KMS-11 (cell line): ENCODE results near the gene RNASEH1.

Source experiments
- H2AFZ ChIP-seq: fragments of 200-600 bp; sonication (generic); 2 replicates; pipeline ENCODE4 v1.6.1; 2016; ENCODE audit warnings: antibody characterized with exemption, mixed run types, low read depth
- H3K27ac ChIP-seq: fragments of 200-600 bp; sonication (generic); 2 replicates; pipeline ENCODE4 v1.6.1; 2016; ENCODE audit warnings: mild to moderate bottlenecking, mixed run types
- H3K27me3 ChIP-seq: fragments of 200-600 bp; sonication (generic); 2 replicates; pipeline ENCODE4 v1.6.1; 2017; ENCODE audit warnings: mild to moderate bottlenecking, low read depth, mixed run types, moderate library complexity; ENCODE audit not compliant: insufficient read depth
- H3K36me3 ChIP-seq: fragments of 200-600 bp; sonication (generic); 2 replicates; pipeline ENCODE4 v1.6.1; 2017; ENCODE audit warnings: mild to moderate bottlenecking, mixed run types; ENCODE audit not compliant: insufficient read depth
- H3K4me1 ChIP-seq: fragments of 200-600 bp; sonication (generic); 2 replicates; pipeline ENCODE4 v1.6.1; 2016; ENCODE audit warnings: mild to moderate bottlenecking, low read depth, mixed run types; ENCODE audit not compliant: poor library complexity, severe bottlenecking
- H3K4me2 ChIP-seq: fragments of 200-600 bp; sonication (generic); 2 replicates; pipeline ENCODE4 v1.7.0; 2016; ENCODE audit warnings: mild to moderate bottlenecking, mixed run types
- H3K4me3 ChIP-seq: fragments of 200-600 bp; sonication (generic); IDR thresholded peaks from 2 replicates; pipeline ENCODE4 v1.6.1; 2017; ENCODE audit warnings: low read depth, low read length, mixed read lengths; ENCODE audit not compliant: insufficient read depth
- H3K79me2 ChIP-seq: fragments of 200-600 bp; sonication (generic); 2 replicates; pipeline ENCODE4 v1.6.1; 2016; ENCODE audit warnings: low read depth, mixed run types; ENCODE audit not compliant: insufficient read depth
- H3K9ac ChIP-seq: fragments of 200-600 bp; sonication (generic); 2 replicates; pipeline ENCODE4 v1.6.1; 2016; ENCODE audit warnings: mild to moderate bottlenecking, mixed run types
- H4K20me1 ChIP-seq: fragments of 200-600 bp; sonication (generic); 2 replicates; pipeline ENCODE4 v1.6.1; 2016; ENCODE audit warnings: mild to moderate bottlenecking, mixed run types; ENCODE audit not compliant: insufficient read depth
- CTCF ChIP-seq: fragments of 200-600 bp; sonication (generic); conservative IDR thresholded peaks from 2 replicates; pipeline ENCODE4 v1.6.1; 2017; ENCODE audit warnings: low read depth, mild to moderate bottlenecking, antibody characterized with exemption, low read length, moderate library complexity, mixed read lengths

The RNASEH1 gene

GRCh38 chr2:3545788-3546478 lies 12.2 kb downstream of the RNASEH1 start:
- H4K20me1 ChIP-seq = no peaks in the 10 kb centered on the region

GRCh38 chr2:3543023-3543683 lies 15.0 kb downstream of the RNASEH1 start:
- no peaks in the 10 kb centered on the region for H4K20me1 ChIP-seq
- H3K27me3 ChIP-seq = no peaks in the 10 kb centered on the region
- H3K4me1 ChIP-seq = no peaks in the 10 kb centered on the region
- H3K27ac ChIP-seq = no peak overlapping the region
- H3K9ac ChIP-seq = no peak overlapping the region
- H3K4me2 ChIP-seq = no peak overlapping the region
- no peak overlapping the region for H3K4me3 ChIP-seq
- no peaks in the 10 kb centered on the region for H3K79me2 ChIP-seq
- H3K36me3 ChIP-seq = peaks cover 24% of the 10 kb centered on the region; the same call in 1 of the 2 replicates
- no peak for TF ChIP-seq CTCF
- H2AFZ ChIP-seq = no peak overlapping the region

More at GRCh38 chr2:3545788-3546478, 12.2 kb downstream of the RNASEH1 start:
- no peaks in the 10 kb centered on the region for H3K79me2 ChIP-seq
- no peaks in the 10 kb centered on the region for H3K4me1 ChIP-seq
- H3K4me3 ChIP-seq = no peak overlapping the region
- H3K9ac ChIP-seq = no peak overlapping the region
- no peak overlapping the region for H3K27ac ChIP-seq
- H3K4me2 ChIP-seq = no peak overlapping the region
- TF ChIP-seq CTCF = no peak
- H3K36me3 ChIP-seq = peaks cover 29% of the 10 kb centered on the region; the same call in 1 of the 2 replicates
- no peaks in the 10 kb centered on the region for H3K27me3 ChIP-seq
- no peak overlapping the region for H2AFZ ChIP-seq

GRCh38 chr2:3542107-3542506 lies 16.0 kb downstream of the RNASEH1 start:
- H3K36me3 ChIP-seq = peaks cover 24% of the 10 kb centered on the region; the same call in 1 of the 2 replicates
- no peaks in the 10 kb centered on the region for H3K79me2 ChIP-seq
- H3K4me1 ChIP-seq = no peaks in the 10 kb centered on the region
- no peak overlapping the region for H3K4me2 ChIP-seq
- H3K27me3 ChIP-seq = no peaks in the 10 kb centered on the region
- H2AFZ ChIP-seq = no peak overlapping the region
- H3K4me3 ChIP-seq = no peak overlapping the region
- H3K27ac ChIP-seq = no peak overlapping the region
- H3K9ac ChIP-seq = no peak overlapping the region
- H4K20me1 ChIP-seq = no peaks in the 10 kb centered on the region
- TF ChIP-seq CTCF = no peak

GRCh38 chr2:3539836-3540235 lies 18.3 kb downstream of the RNASEH1 start:
- no peaks in the 10 kb centered on the region for H3K4me1 ChIP-seq
- H3K27ac ChIP-seq = no peak overlapping the region
- H3K27me3 ChIP-seq = no peaks in the 10 kb centered on the region
- H3K4me2 ChIP-seq = no peak overlapping the region
- H3K36me3 ChIP-seq = peaks cover 17% of the 10 kb centered on the region; the same call in 1 of the 2 replicates
- TF ChIP-seq CTCF = no peak
- no peaks in the 10 kb centered on the region for H4K20me1 ChIP-seq
- no peak overlapping the region for H2AFZ ChIP-seq
- H3K79me2 ChIP-seq = no peaks in the 10 kb centered on the region
- no peak overlapping the region for H3K4me3 ChIP-seq
- H3K9ac ChIP-seq = no peak overlapping the region
